Tibial nerve (tissue), 4 donors: ENCODE data around the gene CLIC5. TPM values are rescaled to one million over a fixed set of nuclear protein-coding genes. Genes with fewer than 3 reads are reported as not detected.

ENCODE experiments used
- DNase-seq, 2 donors: peaks; one replicate each; pipeline ENCODE4 v3.0.0-alpha.2; 2019; ENCODE audit warnings: low spot score in 2 of 2
- H3K27ac ChIP-seq, 4 donors: fragments of 200-600 bp; sonication (generic) in 3 of 4; one replicate each; pipeline ENCODE4 v1.5.1; 2017 to 2019; ENCODE audit warnings: mild to moderate bottlenecking in 1 of 4
- H3K27me3 ChIP-seq, 2 donors: fragments of 200-600 bp; sonication (generic) in 1 of 2; one replicate each; pipeline versions ENCODE4 v1.5.1 to v1.6.0; 2017 to 2019
- H3K36me3 ChIP-seq, 3 donors: fragments of 200-600 bp; sonication (generic); one replicate each; pipeline ENCODE4 v1.5.1; 2018 to 2019
- H3K4me1 ChIP-seq, 4 donors: fragments of 200-600 bp; sonication (generic) in 3 of 4; one replicate each; pipeline ENCODE4 v1.5.1; 2017 to 2019
- H3K4me3 ChIP-seq, 4 donors: fragments of 200-600 bp; sonication (generic) in 3 of 4; one replicate each; pipeline ENCODE4 v1.5.1; 2017 to 2019; ENCODE audit warnings: mild to moderate bottlenecking in 1 of 4, moderate library complexity in 1 of 4
- H3K9me3 ChIP-seq, 4 donors: fragments of 200-600 bp; sonication (generic) in 3 of 4; one replicate each; pipeline ENCODE4 v1.5.1; 2017 to 2019
- CTCF ChIP-seq, 5 experiments: fragments of 200-600 bp in 3 of 5; fragments of 450-650 bp in 2 of 5; sonication (generic) in 3 of 5; IDR thresholded peaks; one replicate each; pipeline ENCODE4 v1.5.1; 2016 to 2019; ENCODE audit warnings: antibody characterized with exemption in 5 of 5, mild to moderate bottlenecking in 3 of 5, moderate library complexity in 2 of 5
- EP300 ChIP-seq, 2 donors: sonication (generic); formaldehyde crosslinking; IDR thresholded peaks; one replicate each; pipeline ENCODE4 v1.6.1; 2017; ENCODE audit warnings: antibody characterized with exemption in 2 of 2, mild to moderate bottlenecking in 1 of 2
- POLR2A ChIP-seq, 2 donors: fragments of 450-650 bp; IDR thresholded peaks; one replicate each; pipeline ENCODE4 v1.6.1; 2017; ENCODE audit warnings: antibody characterized with exemption in 2 of 2, mild to moderate bottlenecking in 2 of 2, moderate library complexity in 2 of 2
- WGBS, 2 donors: methylation state at CpG; one replicate each; pipeline ENCODE4 v1.1.5; 2018; 5-methylcytosine and 5-hydroxymethylcytosine counted together
- total RNA-seq, 4 donors: library from RNA; depleted of rRNA; stranded (reverse); fragments of >200 nt; gene quantifications; one replicate each; pipeline ENCODE4 v1.1.0, GENCODE V29; 2016

Gene CLIC5
- total RNA-seq, 4 donors from 2014 or later = 6.6 to 47.2 (median 34.8) TPM

- Histone ChIP-seq H3K27me3 (no peaks in the 10 kb centered on the region), H3K36me3 (no peaks in the 10 kb centered on the region), H3K4me1 (peaks cover 0 to 16% (median 0%) of the 10 kb centered on the region in 4 donors), H3K27ac (no peak overlapping the region), H3K9me3 (no peaks in the 10 kb centered on the region), H3K4me3 (no peak overlapping the region)
- TF ChIP-seq CTCF (IDR thresholded peaks at IDR 0.05) = no peak
- no peak for TF ChIP-seq POLR2A (IDR thresholded peaks at IDR 0.05)
- no peak for TF ChIP-seq EP300 (IDR thresholded peaks at IDR 0.05)
- WGBS, 2 donors = 79 to 81% methylated on average over 1 of the region's 1 CpG
- DNase-seq = no peak
Observed at GRCh38 chr6:45955597-45955996, 60.1 kb downstream of the CLIC5 start.

DNA sequence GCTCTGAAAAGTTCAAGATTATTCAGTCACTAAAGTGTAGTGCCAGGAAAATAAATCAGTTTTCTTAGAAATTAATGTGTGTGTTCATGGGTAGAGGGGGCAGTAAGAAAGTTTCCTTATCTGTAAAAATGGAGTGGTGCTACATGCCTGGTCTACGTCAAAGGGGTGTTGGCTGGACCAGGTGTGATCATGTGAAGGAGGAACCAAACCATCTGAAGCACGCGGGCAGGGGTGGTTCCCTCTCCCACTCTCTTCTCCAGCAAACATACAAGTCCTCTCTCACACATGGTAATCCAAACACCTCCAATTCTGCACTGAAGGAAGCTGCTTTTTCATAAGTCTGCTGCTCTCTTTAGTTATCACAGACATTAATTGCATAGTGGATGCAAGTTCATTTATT, 63.1 kb downstream of the CLIC5 start:
- Histone ChIP-seq H3K27me3 (no peaks in the 10 kb centered on the region), H3K4me3 (no peak overlapping the region), H3K4me1 (peaks cover 0 to 16% (median 0%) of the 10 kb centered on the region in 4 donors), H3K27ac (no peak overlapping the region), H3K36me3 (no peaks in the 10 kb centered on the region), H3K9me3 (no peaks in the 10 kb centered on the region)
- no peak for TF ChIP-seq EP300 (IDR thresholded peaks at IDR 0.05)
- no peak for TF ChIP-seq CTCF (IDR thresholded peaks at IDR 0.05)
- no peak for TF ChIP-seq POLR2A (IDR thresholded peaks at IDR 0.05)
- WGBS, 2 donors = 92 to 94% methylated on average over 3 of the region's 3 CpGs
- no peak for DNase-seq

- Histone ChIP-seq H3K27ac (peak overlapping the region in 1 of 4 donors; percentile 40), H3K4me3 (no peak overlapping the region), H3K4me1 (peaks cover 0 to 16% (median 0%) of the 10 kb centered on the region in 4 donors), H3K9me3 (no peaks in the 10 kb centered on the region), H3K36me3 (no peaks in the 10 kb centered on the region), H3K27me3 (no peaks in the 10 kb centered on the region)
- 64 to 69% methylated on average over 7 of the region's 7 CpGs for WGBS, 2 donors
- no peak for DNase-seq
- TF ChIP-seq EP300 (IDR thresholded peaks at IDR 0.05) (no peak), CTCF (IDR thresholded peaks at IDR 0.05) (no peak)
Observed at GRCh38 chr6:45952168-45952529, 63.5 kb downstream of the CLIC5 start.

DNA sequence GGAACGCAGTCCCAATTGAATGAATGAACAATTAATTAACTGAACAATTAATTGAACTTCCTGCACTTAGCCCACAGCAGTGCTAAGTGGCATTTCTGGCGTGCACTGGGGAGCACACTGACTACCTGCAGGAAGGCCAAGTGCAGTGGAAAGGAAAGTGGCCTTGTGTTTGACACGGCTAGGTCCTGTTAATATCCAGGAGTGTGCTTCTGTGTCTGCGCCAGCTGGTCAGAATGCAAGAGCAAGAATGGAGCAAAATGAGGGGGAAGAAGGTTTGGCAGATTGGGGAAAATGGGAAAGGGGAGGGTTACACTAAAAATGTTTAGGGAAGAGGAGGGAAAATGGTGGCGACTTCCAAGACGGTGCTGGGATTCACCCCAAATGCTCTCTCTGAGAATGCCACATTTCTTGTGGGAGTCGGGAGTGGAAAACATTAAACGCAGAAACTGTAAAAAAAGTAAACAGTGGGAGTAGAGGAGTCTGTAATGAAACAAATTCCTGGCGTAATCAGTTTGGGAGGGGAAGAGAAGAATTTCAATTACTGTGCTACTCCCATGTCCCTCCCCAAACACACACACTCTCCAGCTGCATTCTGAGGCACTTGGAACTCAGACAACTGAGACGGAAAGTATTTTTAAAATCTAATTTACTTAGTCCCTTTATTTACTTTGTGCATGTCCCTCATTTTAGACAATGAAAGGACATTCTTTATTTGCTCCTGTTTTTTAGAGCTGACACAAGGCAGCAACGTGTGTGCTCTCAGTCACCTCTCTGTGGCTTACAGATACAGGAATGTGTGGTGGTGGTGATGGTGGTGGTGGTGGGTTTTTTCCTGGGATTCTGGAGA, 64.1 kb downstream of the CLIC5 start:
- H3K4me3 ChIP-seq = no peak overlapping the region
- WGBS, 2 donors = 45 to 48% methylated on average over 11 of the region's 11 CpGs
- no peaks in the 10 kb centered on the region for H3K36me3 ChIP-seq
- H3K4me1 ChIP-seq = peaks cover 0 to 20% (median 0%) of the 10 kb centered on the region in 4 donors
- peak overlapping the region in 2 of 4 donors; percentile 13 to 40 for H3K27ac ChIP-seq
- TF ChIP-seq CTCF (IDR thresholded peaks at IDR 0.05) (no peak), EP300 (IDR thresholded peaks at IDR 0.05) (no peak), POLR2A (IDR thresholded peaks at IDR 0.05) (no peak)
- H3K27me3 ChIP-seq = no peaks in the 10 kb centered on the region
- no peaks in the 10 kb centered on the region for H3K9me3 ChIP-seq
- no peak for DNase-seq

- Histone ChIP-seq H3K4me1 (peaks cover 0 to 23% (median 0%) of the 10 kb centered on the region in 4 donors), H3K27me3 (no peaks in the 10 kb centered on the region), H3K36me3 (no peaks in the 10 kb centered on the region), H3K27ac (no peak overlapping the region), H3K4me3 (no peak overlapping the region), H3K9me3 (no peaks in the 10 kb centered on the region)
- no peak for DNase-seq
- WGBS, 2 donors = 75 to 89% methylated on average over 7 of the region's 7 CpGs
- TF ChIP-seq CTCF (IDR thresholded peaks at IDR 0.05) = no peak
- TF ChIP-seq POLR2A (IDR thresholded peaks at IDR 0.05) = no peak
Observed at GRCh38 chr6:45949256-45949655, 66.4 kb downstream of the CLIC5 start.
